Stimulated activated CD4-positive, alpha-beta T cell treated with anti-CD3 and anti-CD28 coated beads, Interleukin-2, amount 100 ng/mL, for 48 hours (primary cell): Measurements from ENCODE around the gene PKNOX1.
"Not testable (repeated sequence)": the region's sequence is repeated elsewhere in the genome, so short reads cannot be mapped to it uniquely, and the experiment has no call there.

Experiments
- DNase-seq, 2 donors: peaks; one replicate each; pipeline ENCODE4 v3.0.0-alpha.2; 2020

PKNOX1 gene

GRCh38 chr21:43062955-43063664 is 88.7 kb downstream of the PKNOX1 start:
- DNase-seq: not testable (repeated sequence)

- not testable (repeated sequence) for DNase-seq
Observed at GRCh38 chr21:43064265-43064917, 90.0 kb downstream of the PKNOX1 start.

GRCh38 chr21:43065991-43066390 is 91.6 kb downstream of the PKNOX1 start:
- not testable (repeated sequence) for DNase-seq

GRCh38 chr21:43066690-43067089 is 92.3 kb downstream of the PKNOX1 start:
- DNase-seq: not testable (repeated sequence)

GRCh38 chr21:43068065-43068464 is 93.7 kb downstream of the PKNOX1 start:
- not testable (repeated sequence) for DNase-seq

GRCh38 chr21:43069682-43070081 is 95.3 kb downstream of the PKNOX1 start:
- DNase-seq: not testable (repeated sequence)

GRCh38 chr21:43072742-43073141 is 98.4 kb downstream of the PKNOX1 start:
- DNase-seq: not testable (repeated sequence)

- DNase-seq: not testable (repeated sequence)
Observed at GRCh38 chr21:43074401-43075169, 100.2 kb downstream of the PKNOX1 start.

GRCh38 chr21:43075170-43076022 is 101.0 kb downstream of the PKNOX1 start, which contains the start of gene CBS:
Gene CBS, minus strand, starts transcription at chr21:43075835. Its CDS starts 3,642 bp downstream, at chr21:43072193.
- DNase-seq: not testable (repeated sequence)

GRCh38 chr21:43076023-43076637 is 101.8 kb downstream of the PKNOX1 start:
- DNase-seq: not testable (repeated sequence)

GRCh38 chr21:43076643-43077042 is 102.3 kb downstream of the PKNOX1 start:
- DNase-seq: not testable (repeated sequence)

GRCh38 chr21:43082587-43083300 is 108.4 kb downstream of the PKNOX1 start:
- not testable (repeated sequence) for DNase-seq
